K562 (cell line): ENCODE results near the gene PLEK2. TPM values are rescaled to one million over a fixed set of nuclear protein-coding genes. Genes with fewer than 3 reads are reported as not detected.

Experiments
- ATAC-seq: fragments of 200-7000 bp; cut with Tn5 transposase; 3 replicates; pipeline ENCODE4 v1.9.1; 2020; ENCODE audit warnings: moderate library complexity
- BruUV-seq: library from RNA; stranded (reverse); fragments of 400-500 nt; replicated peaks from 2 replicates; lab custom pipeline; 2021; lab: Mats Ljungman, UMichigan
- CTCF ChIA-PET: fragments of 300-600 bp; formaldehyde crosslinking; extraction: SDS; loops from one replicate; lab custom pipeline; 2021; ENCODE audit warnings: low intra/inter-chr PET ratio; lab: Yijun Ruan, JAX
- POLR2A ChIA-PET: fragments of 300-600, 350-650 bp; sonication (Branson Sonifier 250); formaldehyde crosslinking; extraction: SDS; loops from one replicate; lab custom pipeline; 2021; ENCODE audit warnings: antibody characterized with exemption, inconsistent platforms; lab: Yijun Ruan, JAX
- DNase-seq, 4 experiments: peaks; one replicate each; pipeline versions ENCODE4 v3.0.0 to v3.0.0-alpha.2; 2011 to 2018; ENCODE audit warnings: low spot score in 3 of 4, mixed read lengths in 3 of 4; ENCODE audit errors: extremely low read depth in 1 of 4
- FAIRE-seq: peaks from 2 replicates; lab custom pipeline; 2011; peaks lifted over from hg19 to GRCh38; lab: Jason Lieb, UNC
- H2AFZ ChIP-seq: 2 replicates; pipeline ENCODE4 v1.6.0; 2011; ENCODE audit warnings: low read depth, low read length, control low read depth, inconsistent platforms
- H3K27ac ChIP-seq: fragments of 200-600 bp; 3 replicates; pipeline ENCODE4 v1.8.0; 2011; ENCODE audit warnings: low read depth, mild to moderate bottlenecking, control low read depth, inconsistent platforms, low read length, moderate library complexity, mixed read lengths; ENCODE audit errors: extremely low read depth
- H3K27me3 ChIP-seq, 2 experiments: fragments of 300-600 bp in 1 of 2; 2 replicates in 1 of 2; 3 replicates in 1 of 2; pipeline versions ENCODE4 v1.6.0 to v1.8.0; 2011; ENCODE audit warnings: inconsistent platforms in 2 of 2, low read length in 2 of 2, mild to moderate bottlenecking in 1 of 2, mixed read lengths in 1 of 2, moderate library complexity in 1 of 2; ENCODE audit not compliant: control insufficient read depth in 2 of 2, insufficient read depth in 2 of 2
- H3K36me3 ChIP-seq: fragments of 300-600 bp; 3 replicates; pipeline ENCODE4 v1.8.0; 2011; ENCODE audit warnings: mild to moderate bottlenecking, low read length, inconsistent platforms; ENCODE audit not compliant: control insufficient read depth, insufficient read depth
- H3K4me1 ChIP-seq, 2 experiments: fragments of 200-600 bp in 1 of 2; replicated peaks in 1 of 2; 2 replicates in 1 of 2; 3 replicates in 1 of 2; pipeline versions ENCODE4 v1.5.1 to v1.8.0; 2011; ENCODE audit warnings: inconsistent platforms in 2 of 2, low read length in 2 of 2, mild to moderate bottlenecking in 1 of 2, mixed read lengths in 1 of 2, moderate library complexity in 1 of 2; ENCODE audit not compliant: control insufficient read depth in 2 of 2, insufficient read depth in 2 of 2
- H3K4me2 ChIP-seq: 2 replicates; pipeline ENCODE4 v1.6.1; 2011; ENCODE audit warnings: low read length, control low read depth, inconsistent platforms, mixed read lengths; ENCODE audit not compliant: insufficient read depth
- H3K4me3 ChIP-seq: fragments of 200-600 bp; sonication (generic), shearing (Covaris generic); 2 replicates; pipeline ENCODE4 v1.5.1; 2016; ENCODE audit warnings: control low read depth, inconsistent platforms
- H3K79me2 ChIP-seq: fragments of 200-600 bp; 3 replicates; pipeline ENCODE4 v1.8.0; 2011; ENCODE audit warnings: low read length, inconsistent platforms; ENCODE audit not compliant: control insufficient read depth, insufficient read depth
- H3K9ac ChIP-seq, 2 experiments: 2 replicates each; pipeline versions ENCODE4 v1.6.0 to v1.6.1; 2011; ENCODE audit warnings: low read depth in 2 of 2, low read length in 2 of 2, control low read depth in 1 of 2, inconsistent platforms in 1 of 2, mild to moderate bottlenecking in 1 of 2, mixed read lengths in 1 of 2; ENCODE audit not compliant: insufficient read depth in 1 of 2
- H3K9me1 ChIP-seq: one replicate; pipeline ENCODE4 v1.6.0; 2011; ENCODE audit warnings: inconsistent platforms, mild to moderate bottlenecking, low read length, moderate library complexity; ENCODE audit not compliant: control insufficient read depth, insufficient read depth
- H3K9me3 ChIP-seq: replicated peaks from 2 replicates; pipeline ENCODE4 v1.5.1; 2011; ENCODE audit warnings: low read depth, low read length, inconsistent platforms; ENCODE audit not compliant: control insufficient read depth, insufficient read depth
- H4K20me1 ChIP-seq: replicated peaks from 2 replicates; pipeline ENCODE4 v1.6.1; 2011; ENCODE audit warnings: low read length, inconsistent platforms, mixed read lengths; ENCODE audit not compliant: control insufficient read depth, insufficient read depth
- AFF1 ChIP-seq, 2 experiments: fragments of 450-650 bp; IDR thresholded peaks; 2 replicates each; pipeline ENCODE4 v1.6.1; 2018; ENCODE audit warnings: mild to moderate bottlenecking in 2 of 2, low read depth in 1 of 2; ENCODE audit not compliant: partially characterized antibody in 2 of 2
- ZC3H8 ChIP-seq: fragments of 450-650 bp; IDR thresholded peaks from 2 replicates; pipeline ENCODE4 v1.6.1; 2017
- ZFPM2 ChIP-seq: fragments of 250-450 bp; sonication (Bioruptor Pico); IDR thresholded peaks from 2 replicates; pipeline ENCODE4 v1.5.1; 2022; ENCODE audit warnings: mild to moderate bottlenecking
- WGBS: fragments of 100-300 bp; shearing (Covaris generic); methylation state at CpG from one replicate; pipeline ENCODE4 v1.1.6; 2016; ENCODE audit warnings: low coverage, mixed read lengths; ENCODE audit not compliant: insufficient coverage; ENCODE audit errors: missing lambda C conversion rate; 5-methylcytosine and 5-hydroxymethylcytosine counted together
- in situ Hi-C: fragments of 300-500 bp; cut with MboI; formaldehyde crosslinking; loops from 4 replicates; pipeline ENCODE4 v1.15.0; 2018; ENCODE audit warnings: inconsistent platforms, mixed read lengths
- intact Hi-C: fragments of 100-400 bp; cut with micrococcal nuclease; formaldehyde crosslinking; loops from 2 replicates; pipeline ENCODE4 v1.14.2; 2022
- polyA plus RNA-seq, 8 experiments: library from polyadenylated mRNA; depleted of rRNA in 4 of 8; stranded (reverse) in 5 of 8; unstranded in 3 of 8; fragments of >200 nt; fragmentation: Nextera tagmentation in 2 of 8; fragmentation: Illumina TruSeq in 1 of 8; extraction: Ambion mirVana in 2 of 8; extraction: Trizol in 1 of 8; gene quantifications; 2 replicates each; pipeline versions ENCODE4 v1.2.1 to v1.2.3, GENCODE V29; 2011 to 2014; ENCODE audit warnings: inconsistent platforms in 1 of 8, missing spikeins in 1 of 8
- total RNA-seq, 7 experiments: library from RNA; depleted of rRNA in 6 of 7; stranded (reverse); fragments of >200 nt in 6 of 7; fragmentation: Illumina TruSeq in 2 of 7; extraction: Trizol in 2 of 7; gene quantifications; 2 replicates each; pipeline versions ENCODE4 v1.2.1 to v1.2.3, GENCODE V29; 2011 to 2021; ENCODE audit warnings: low replicate concordance in 1 of 7
- TF ChIP-seq, protein P1 (sequence below): fragments of 450-650 bp; IDR thresholded peaks from 2 replicates; pipeline ENCODE4 v1.6.1; 2018; ENCODE audit not compliant: partially characterized antibody

The PLEK2 gene
- total and polyA plus RNA-seq, 9 of the 15 experiments (the other 6 are each of a cell fraction or from before 2014, with no cell fraction given) = not detected

DNA sequence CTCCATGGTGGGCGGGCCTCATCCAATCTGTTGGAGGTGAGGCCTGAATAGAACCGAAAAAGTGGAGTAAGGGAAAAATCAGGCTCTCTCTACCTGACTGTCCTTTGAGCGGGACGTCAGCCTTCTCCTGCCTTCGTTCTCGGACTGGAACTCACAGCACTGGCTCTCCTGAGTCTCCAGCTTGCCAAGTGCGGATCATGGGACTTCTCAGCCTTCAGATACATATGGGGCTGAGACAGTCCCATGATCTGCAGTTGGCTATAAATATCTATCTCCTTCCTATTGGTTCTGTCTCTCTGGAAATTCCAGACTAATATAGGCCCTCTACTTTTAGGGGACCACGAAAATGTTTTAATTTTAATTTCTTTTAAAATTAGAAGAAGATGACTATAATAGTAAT is 29.7 kb upstream of the PLEK2 start:
- no peak for ATAC-seq
- Histone ChIP-seq H3K4me2 (no peak overlapping the region), H3K4me3 (no peak overlapping the region), H3K9me1 (no peaks in the 10 kb centered on the region), H3K4me1 (no peaks in the 10 kb centered on the region; a peak in 2 of 5 replicates), H3K9ac (no peak overlapping the region), H4K20me1 (no peaks in the 10 kb centered on the region), H3K27me3 (peaks cover 5 to 17% of the 10 kb centered on the region in 2 experiments; a peak in 4 of 5 replicates), H3K27ac (no peak overlapping the region), H3K9me3 (no peaks in the 10 kb centered on the region), H3K79me2 (no peaks in the 10 kb centered on the region), H3K36me3 (no peaks in the 10 kb centered on the region), H2AFZ (no peak overlapping the region)
- 8% methylated on average over 8 of the region's 8 CpGs for WGBS
- DNase-seq = no peak
- TF ChIP-seq AFF1 (IDR thresholded peaks at IDR 0.05; ENCODE audit: low read depth in 1 of 2, partially characterized antibody in 2 of 2) (no peak), ZC3H8 (no peak), ZFPM2 (CRISPR knock-in tag) (no peak)
- TF ChIP-seq, protein P1, sequence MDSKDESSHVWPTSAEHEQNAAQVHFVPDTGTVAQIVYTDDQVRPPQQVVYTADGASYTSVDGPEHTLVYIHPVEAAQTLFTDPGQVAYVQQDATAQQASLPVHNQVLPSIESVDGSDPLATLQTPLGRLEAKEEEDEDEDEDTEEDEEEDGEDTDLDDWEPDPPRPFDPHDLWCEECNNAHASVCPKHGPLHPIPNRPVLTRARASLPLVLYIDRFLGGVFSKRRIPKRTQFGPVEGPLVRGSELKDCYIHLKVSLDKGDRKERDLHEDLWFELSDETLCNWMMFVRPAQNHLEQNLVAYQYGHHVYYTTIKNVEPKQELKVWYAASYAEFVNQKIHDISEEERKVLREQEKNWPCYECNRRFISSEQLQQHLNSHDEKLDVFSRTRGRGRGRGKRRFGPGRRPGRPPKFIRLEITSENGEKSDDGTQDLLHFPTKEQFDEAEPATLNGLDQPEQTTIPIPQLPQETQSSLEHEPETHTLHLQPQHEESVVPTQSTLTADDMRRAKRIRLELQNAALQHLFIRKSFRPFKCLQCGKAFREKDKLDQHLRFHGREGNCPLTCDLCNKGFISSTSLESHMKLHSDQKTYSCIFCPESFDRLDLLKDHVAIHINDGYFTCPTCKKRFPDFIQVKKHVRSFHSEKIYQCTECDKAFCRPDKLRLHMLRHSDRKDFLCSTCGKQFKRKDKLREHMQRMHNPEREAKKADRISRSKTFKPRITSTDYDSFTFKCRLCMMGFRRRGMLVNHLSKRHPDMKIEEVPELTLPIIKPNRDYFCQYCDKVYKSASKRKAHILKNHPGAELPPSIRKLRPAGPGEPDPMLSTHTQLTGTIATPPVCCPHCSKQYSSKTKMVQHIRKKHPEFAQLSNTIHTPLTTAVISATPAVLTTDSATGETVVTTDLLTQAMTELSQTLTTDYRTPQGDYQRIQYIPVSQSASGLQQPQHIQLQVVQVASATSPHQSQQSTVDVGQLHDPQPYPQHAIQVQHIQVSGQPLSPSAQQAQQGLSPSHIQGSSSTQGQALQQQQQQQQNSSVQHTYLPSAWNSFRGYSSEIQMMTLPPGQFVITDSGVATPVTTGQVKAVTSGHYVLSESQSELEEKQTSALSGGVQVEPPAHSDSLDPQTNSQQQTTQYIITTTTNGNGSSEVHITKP = no peak
- POLR2A ChIA-PET = interaction anchor here (1.5 kb wide), 1 partner anchor 16 kb away, joined by 6 read pairs; no protein-coding TSS in a partner anchor
- in situ Hi-C loops (no loop called here), intact Hi-C loops (no loop called here)
- BruUV-seq = no TSS peak
- CTCF ChIA-PET = no interaction called here
- no peak for FAIRE-seq
